ENCODE results near the gene PRDX5.

Gene PRDX5

DNA sequence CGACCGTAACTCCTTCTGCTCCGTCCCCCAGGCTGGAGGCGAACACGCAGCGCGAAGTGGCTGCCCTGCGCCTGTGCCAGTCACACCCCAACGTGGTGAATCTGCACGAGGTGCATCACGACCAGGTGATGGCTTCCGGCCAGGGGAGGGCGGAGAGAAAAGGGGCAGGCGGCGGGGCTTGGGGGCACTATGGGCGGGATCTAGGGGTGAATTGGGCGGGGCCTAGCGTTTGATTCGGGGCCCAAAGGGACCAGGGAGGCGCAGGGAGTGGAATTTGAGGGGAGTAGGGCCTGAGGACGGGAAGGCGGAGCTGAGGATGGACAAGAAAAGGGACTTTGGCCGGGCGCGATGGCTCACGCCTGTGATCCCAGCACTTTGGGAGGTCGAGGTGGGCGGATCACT is 50.8 kb downstream of the PRDX5 start:
- no peak overlapping the region for H3K27ac ChIP-seq
- TF ChIP-seq, protein P1, sequence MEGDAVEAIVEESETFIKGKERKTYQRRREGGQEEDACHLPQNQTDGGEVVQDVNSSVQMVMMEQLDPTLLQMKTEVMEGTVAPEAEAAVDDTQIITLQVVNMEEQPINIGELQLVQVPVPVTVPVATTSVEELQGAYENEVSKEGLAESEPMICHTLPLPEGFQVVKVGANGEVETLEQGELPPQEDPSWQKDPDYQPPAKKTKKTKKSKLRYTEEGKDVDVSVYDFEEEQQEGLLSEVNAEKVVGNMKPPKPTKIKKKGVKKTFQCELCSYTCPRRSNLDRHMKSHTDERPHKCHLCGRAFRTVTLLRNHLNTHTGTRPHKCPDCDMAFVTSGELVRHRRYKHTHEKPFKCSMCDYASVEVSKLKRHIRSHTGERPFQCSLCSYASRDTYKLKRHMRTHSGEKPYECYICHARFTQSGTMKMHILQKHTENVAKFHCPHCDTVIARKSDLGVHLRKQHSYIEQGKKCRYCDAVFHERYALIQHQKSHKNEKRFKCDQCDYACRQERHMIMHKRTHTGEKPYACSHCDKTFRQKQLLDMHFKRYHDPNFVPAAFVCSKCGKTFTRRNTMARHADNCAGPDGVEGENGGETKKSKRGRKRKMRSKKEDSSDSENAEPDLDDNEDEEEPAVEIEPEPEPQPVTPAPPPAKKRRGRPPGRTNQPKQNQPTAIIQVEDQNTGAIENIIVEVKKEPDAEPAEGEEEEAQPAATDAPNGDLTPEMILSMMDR (IDR thresholded peaks at IDR 0.05; ENCODE audit: low read depth, low read length): no peak
- no peaks in the 10 kb centered on the region for H3K27me3 ChIP-seq (ENCODE audit: insufficient read depth, low read depth, severe bottlenecking)
- no peaks in the 10 kb centered on the region for H3K9me3 ChIP-seq (ENCODE audit: severe bottlenecking)
- no peak for DNase-seq
- H3K4me3 ChIP-seq (ENCODE audit: low read depth, low read length): no peak overlapping the region
- peaks cover 27% of the 10 kb centered on the region for H3K36me3 ChIP-seq

DNA sequence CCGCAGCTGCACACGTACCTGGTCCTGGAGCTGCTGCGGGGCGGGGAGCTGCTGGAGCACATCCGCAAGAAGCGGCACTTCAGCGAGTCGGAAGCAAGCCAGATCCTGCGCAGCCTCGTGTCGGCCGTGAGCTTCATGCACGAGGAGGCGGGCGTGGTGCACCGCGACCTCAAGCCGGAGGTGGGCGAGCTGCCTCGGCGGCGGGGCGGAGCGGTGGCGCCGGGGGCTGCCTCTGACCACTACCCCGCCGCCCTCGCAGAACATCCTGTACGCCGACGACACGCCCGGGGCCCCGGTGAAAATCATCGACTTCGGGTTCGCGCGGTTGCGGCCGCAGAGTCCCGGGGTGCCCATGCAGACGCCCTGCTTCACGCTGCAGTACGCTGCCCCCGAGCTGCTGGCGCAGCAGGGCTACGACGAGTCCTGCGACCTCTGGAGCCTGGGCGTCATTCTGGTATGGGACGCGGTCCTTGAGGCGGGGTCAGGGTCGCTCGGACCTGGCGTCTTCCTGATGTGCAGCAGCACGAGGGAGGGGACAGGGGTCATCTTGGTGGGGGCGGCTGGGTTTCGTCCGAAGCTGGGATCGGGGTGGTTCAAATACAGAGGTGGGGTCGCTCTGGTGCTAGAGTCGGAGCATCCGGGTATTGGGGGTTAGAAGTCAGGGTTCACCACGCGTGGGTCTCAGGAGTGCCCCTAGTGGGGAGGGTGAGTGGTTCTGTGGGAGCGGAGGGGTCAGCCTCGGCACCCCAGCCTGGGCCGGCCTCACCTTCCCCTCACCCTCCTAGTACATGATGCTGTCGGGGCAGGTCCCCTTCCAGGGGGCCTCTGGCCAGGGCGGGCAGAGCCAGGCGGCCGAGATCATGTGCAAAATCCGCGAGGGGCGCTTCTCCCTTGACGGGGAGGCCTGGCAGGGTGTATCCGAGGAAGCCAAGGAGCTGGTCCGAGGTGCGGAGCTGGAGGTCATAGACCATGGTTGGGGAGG is 51.8 kb downstream of the PRDX5 start:
- no peak overlapping the region for H3K4me3 ChIP-seq (ENCODE audit: low read depth, low read length)
- H3K27ac ChIP-seq: no peak overlapping the region
- no peak for DNase-seq
- H3K9me3 ChIP-seq (ENCODE audit: severe bottlenecking): no peaks in the 10 kb centered on the region
- H3K36me3 ChIP-seq: peaks cover 26% of the 10 kb centered on the region
- no peaks in the 10 kb centered on the region for H3K27me3 ChIP-seq (ENCODE audit: insufficient read depth, low read depth, severe bottlenecking)
- TF ChIP-seq, protein P1 (IDR thresholded peaks at IDR 0.05; ENCODE audit: low read depth, low read length): peak; percentile 16; the same call in 1 of the 2 replicates

DNA sequence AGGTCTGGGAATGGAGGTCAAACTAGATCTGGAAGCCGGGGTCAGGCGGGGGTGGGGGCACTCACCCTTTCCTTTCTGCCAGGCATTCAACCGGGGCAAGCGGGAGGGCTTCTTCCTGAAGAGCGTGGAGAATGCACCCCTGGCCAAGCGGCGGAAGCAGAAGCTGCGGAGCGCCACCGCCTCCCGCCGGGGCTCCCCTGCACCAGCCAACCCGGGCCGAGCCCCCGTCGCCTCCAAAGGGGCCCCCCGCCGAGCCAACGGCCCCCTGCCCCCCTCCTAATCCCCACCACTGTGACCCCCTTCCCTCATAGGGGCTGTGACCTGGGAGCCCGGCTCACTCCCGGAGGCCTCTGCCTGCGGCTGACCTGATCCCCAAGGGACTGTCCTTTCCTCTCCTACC is 53.3 kb downstream of the PRDX5 start:
- no peak for DNase-seq
- no peak overlapping the region for H3K4me3 ChIP-seq (ENCODE audit: low read depth, low read length)
- no peaks in the 10 kb centered on the region for H3K9me3 ChIP-seq (ENCODE audit: severe bottlenecking)
- TF ChIP-seq, protein P1 (IDR thresholded peaks at IDR 0.05; ENCODE audit: low read depth, low read length): no peak
- peaks cover 19% of the 10 kb centered on the region for H3K36me3 ChIP-seq
- no peak overlapping the region for H3K27ac ChIP-seq
- no peaks in the 10 kb centered on the region for H3K27me3 ChIP-seq (ENCODE audit: insufficient read depth, low read depth, severe bottlenecking)
